Fibroblast of mammary gland (primary cell): Measurements from ENCODE around the gene PSMD11.
A peak's percentile ranks its signal among the peaks of the same experiment; 100 is the strongest.

ENCODE experiments used
- DNase-seq: peaks from one replicate; pipeline ENCODE4 v3.0.0-alpha.2; 2010; ENCODE audit warnings: low read depth
- H3K4me3 ChIP-seq: 2 replicates; pipeline ENCODE4 v1.5.1; 2011; ENCODE audit warnings: low read depth, mild to moderate bottlenecking, low read length, moderate library complexity; ENCODE audit not compliant: control insufficient read depth
- CTCF ChIP-seq: conservative IDR thresholded peaks from 2 replicates; pipeline ENCODE4 v1.5.1; 2011; ENCODE audit warnings: low read depth, low read length, inconsistent platforms; ENCODE audit not compliant: control insufficient read depth, insufficient read depth

The PSMD11 gene

GRCh38 chr17:32493571-32493970 lies 49.3 kb downstream of the PSMD11 start:
- no peak for DNase-seq
- no peak overlapping the region for H3K4me3 ChIP-seq
- no peak for TF ChIP-seq CTCF

- DNase-seq, result no peak
- TF ChIP-seq CTCF, result no peak
- H3K4me3 ChIP-seq, result no peak overlapping the region
These were observed 49.7 kb downstream of the PSMD11 start for GRCh38 chr17:32493976-32494513.

GRCh38 chr17:32494621-32495358 lies 50.5 kb downstream of the PSMD11 start:
- no peak overlapping the region for H3K4me3 ChIP-seq
- TF ChIP-seq CTCF, result no peak
- DNase-seq, result no peak

GRCh38 chr17:32495359-32496231 lies 51.3 kb downstream of the PSMD11 start:
- H3K4me3 ChIP-seq, result no peak overlapping the region

GRCh38 chr17:32496395-32497073 lies 52.2 kb downstream of the PSMD11 start:
- peak; percentile 87 for DNase-seq
- no peak for TF ChIP-seq CTCF
- no peak overlapping the region for H3K4me3 ChIP-seq

More at GRCh38 chr17:32495359-32496231, 51.3 kb downstream of the PSMD11 start:
- TF ChIP-seq CTCF, result no peak
- peak; percentile 53 for DNase-seq
